Activated CD8-positive, alpha-beta T cell treated with anti-CD3 and anti-CD28 coated beads for 36 hours (primary cell): ENCODE results near the gene DOCK6. TPM values are rescaled to one million over a fixed set of nuclear protein-coding genes. Genes with fewer than 3 reads are reported as not detected.

Experiments used
- ATAC-seq: fragments of 200-7000 bp; cut with Tn5 transposase; one replicate; pipeline ENCODE4 v1.10.0; 2021; ENCODE audit warnings: mild to moderate bottlenecking, moderate library complexity
- CTCF ChIA-PET: fragments of 350-600 bp; sonication (Branson Sonifier 250); formaldehyde crosslinking; loops from one replicate; lab custom pipeline; 2021; ENCODE audit warnings: antibody characterized with exemption; lab: Charles Lee
- POLR2A ChIA-PET: fragments of 350-600 bp; sonication (Branson Sonifier 250); formaldehyde crosslinking; loops from one replicate; lab custom pipeline; 2021; ENCODE audit warnings: antibody characterized with exemption; lab: Charles Lee
- DNase-seq: peaks from one replicate; pipeline ENCODE4 v3.0.0-alpha.2; 2020
- H3K27ac Mint-ChIP-seq: one replicate; pipeline ENCODE4 v1.8.0; 2021; ENCODE audit warnings: mild to moderate bottlenecking, mixed read lengths
- H3K27me3 Mint-ChIP-seq: one replicate; pipeline ENCODE4 v1.8.0; 2021; ENCODE audit warnings: mixed read lengths
- H3K36me3 Mint-ChIP-seq: one replicate; pipeline ENCODE4 v1.8.0; 2021; ENCODE audit warnings: low read depth, mixed read lengths
- H3K4me1 Mint-ChIP-seq: one replicate; pipeline ENCODE4 v1.8.0; 2021; ENCODE audit warnings: low read depth, mixed read lengths
- H3K4me3 Mint-ChIP-seq: one replicate; pipeline ENCODE4 v1.8.0; 2021; ENCODE audit warnings: mild to moderate bottlenecking, moderate library complexity, mixed read lengths
- H3K9me3 Mint-ChIP-seq: one replicate; pipeline ENCODE4 v1.8.0; 2021; ENCODE audit warnings: mixed read lengths
- intact Hi-C: fragments of 100-400 bp; cut with micrococcal nuclease; formaldehyde crosslinking; loops from one replicate; pipeline ENCODE4 v1.10.0; 2022
- total RNA-seq, 2 experiments: library from RNA; stranded (reverse); gene quantifications; one replicate each; pipeline ENCODE4 v1.2.3, GENCODE V29; 2021
- TF ChIP-seq, protein P1 (sequence below): fragments of 200-600 bp; IDR thresholded peaks from one replicate; pipeline ENCODE4 v1.8.0; 2022; ENCODE audit warnings: antibody characterized with exemption, mild to moderate bottlenecking

DOCK6 gene
- total RNA-seq, 2 experiments from 2014 or later: 4.5 to 7.9 TPM

GRCh38 chr19:11169896-11170678 is 92.2 kb downstream of the DOCK6 start:
- TF ChIP-seq, protein P1, sequence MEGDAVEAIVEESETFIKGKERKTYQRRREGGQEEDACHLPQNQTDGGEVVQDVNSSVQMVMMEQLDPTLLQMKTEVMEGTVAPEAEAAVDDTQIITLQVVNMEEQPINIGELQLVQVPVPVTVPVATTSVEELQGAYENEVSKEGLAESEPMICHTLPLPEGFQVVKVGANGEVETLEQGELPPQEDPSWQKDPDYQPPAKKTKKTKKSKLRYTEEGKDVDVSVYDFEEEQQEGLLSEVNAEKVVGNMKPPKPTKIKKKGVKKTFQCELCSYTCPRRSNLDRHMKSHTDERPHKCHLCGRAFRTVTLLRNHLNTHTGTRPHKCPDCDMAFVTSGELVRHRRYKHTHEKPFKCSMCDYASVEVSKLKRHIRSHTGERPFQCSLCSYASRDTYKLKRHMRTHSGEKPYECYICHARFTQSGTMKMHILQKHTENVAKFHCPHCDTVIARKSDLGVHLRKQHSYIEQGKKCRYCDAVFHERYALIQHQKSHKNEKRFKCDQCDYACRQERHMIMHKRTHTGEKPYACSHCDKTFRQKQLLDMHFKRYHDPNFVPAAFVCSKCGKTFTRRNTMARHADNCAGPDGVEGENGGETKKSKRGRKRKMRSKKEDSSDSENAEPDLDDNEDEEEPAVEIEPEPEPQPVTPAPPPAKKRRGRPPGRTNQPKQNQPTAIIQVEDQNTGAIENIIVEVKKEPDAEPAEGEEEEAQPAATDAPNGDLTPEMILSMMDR: no peak
- no peak overlapping the region for H3K27ac Mint-ChIP-seq
- ATAC-seq (no peak), DNase-seq (no peak)
- H3K4me1 Mint-ChIP-seq: no peaks in the 10 kb centered on the region
- ChIA-PET CTCF (no interaction called here), POLR2A (no interaction called here)
- H3K9me3 Mint-ChIP-seq: no peaks in the 10 kb centered on the region
- no peaks in the 10 kb centered on the region for H3K36me3 Mint-ChIP-seq
- H3K4me3 Mint-ChIP-seq: no peak overlapping the region
- H3K27me3 Mint-ChIP-seq: no peaks in the 10 kb centered on the region
- intact Hi-C loops: no loop called here

DNA sequence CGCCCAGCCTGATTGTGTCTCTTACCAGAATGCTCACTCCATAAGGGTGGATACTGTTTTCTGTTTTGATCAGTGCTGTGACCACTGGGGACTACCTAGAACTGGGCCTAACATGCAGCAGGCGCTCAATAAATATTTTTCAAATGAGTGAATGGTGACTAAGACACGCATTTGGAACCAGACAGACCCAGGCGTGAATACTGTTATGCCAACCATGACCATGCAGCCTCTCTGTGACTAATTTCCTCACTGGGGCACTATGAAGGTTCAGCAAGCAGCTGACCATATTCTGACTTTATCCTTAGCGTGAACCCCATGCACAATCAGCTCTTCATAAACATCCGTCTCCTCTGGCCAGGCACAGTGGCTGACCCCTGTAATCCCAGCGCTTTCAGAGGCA is 93.8 kb downstream of the DOCK6 start:
- DNase-seq (no peak), ATAC-seq (no peak)
- TF ChIP-seq, protein P1: no peak
- Mint-ChIP-seq H3K9me3 (no peaks in the 10 kb centered on the region), H3K27ac (no peak overlapping the region), H3K27me3 (no peaks in the 10 kb centered on the region), H3K4me3 (no peak overlapping the region), H3K36me3 (no peaks in the 10 kb centered on the region), H3K4me1 (no peaks in the 10 kb centered on the region)
- intact Hi-C loops: no loop called here
- ChIA-PET POLR2A (interaction anchor here (0.6 to 0.8 kb wide), 2 partner anchors 30 to 63 kb away, joined by 3 to 4 read pairs; no protein-coding TSS in a partner anchor), CTCF (interaction anchor here (1.6 kb wide), 1 partner anchor 42 kb away, joined by 4 read pairs; no protein-coding TSS in a partner anchor)

DNA sequence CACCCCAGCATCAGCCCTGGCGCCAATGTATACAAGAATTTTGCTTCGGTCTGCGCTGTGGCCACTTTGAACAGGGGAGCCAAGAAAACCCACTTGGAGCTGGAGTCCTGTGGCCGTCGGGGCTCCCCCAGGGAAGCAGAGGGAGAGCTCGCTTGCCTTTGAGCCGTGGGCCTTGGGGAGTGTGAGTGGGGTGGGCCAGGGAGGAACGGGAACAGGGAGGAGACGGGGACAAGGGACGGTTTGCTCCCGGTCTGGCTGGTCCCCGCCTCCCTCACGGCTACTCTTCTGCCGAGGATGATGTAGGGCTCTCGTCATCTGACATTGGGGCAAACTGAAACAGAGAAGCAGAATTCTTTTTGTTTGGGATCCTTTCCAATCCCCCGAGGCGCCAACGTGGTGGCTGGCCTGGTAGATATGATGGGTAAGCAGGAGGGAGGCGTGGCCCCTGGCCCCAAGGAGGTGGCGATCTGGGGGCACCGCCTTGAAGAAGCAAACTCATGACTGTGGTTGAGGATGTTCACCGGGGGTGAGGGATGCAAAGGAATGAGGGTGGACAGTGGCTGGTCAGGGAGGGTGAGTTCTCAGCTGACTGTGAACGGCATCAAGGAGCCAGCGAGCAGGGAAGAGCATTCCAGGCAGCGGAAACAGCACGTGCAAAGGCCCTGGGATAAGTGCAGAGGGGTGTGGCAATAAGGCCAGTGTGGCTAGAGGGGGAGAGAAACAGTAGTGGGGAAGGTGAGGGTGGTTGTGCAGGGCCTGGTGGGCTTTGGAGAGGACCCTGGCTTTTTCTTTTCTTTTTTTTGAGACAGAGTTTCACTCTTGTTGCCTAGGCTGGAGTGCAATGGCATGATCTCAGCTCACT is 95.8 kb downstream of the DOCK6 start:
- Mint-ChIP-seq H3K27ac (no peak overlapping the region), H3K27me3 (no peaks in the 10 kb centered on the region), H3K4me1 (no peaks in the 10 kb centered on the region), H3K9me3 (no peaks in the 10 kb centered on the region), H3K4me3 (no peak overlapping the region), H3K36me3 (no peaks in the 10 kb centered on the region)
- ChIA-PET POLR2A (no interaction called here), CTCF (interaction anchor here (1.2 kb wide), 1 partner anchor 15 kb away, joined by 3 read pairs; no protein-coding TSS in a partner anchor)
- intact Hi-C loops: no loop called here
- ATAC-seq (no peak), DNase-seq (no peak)
- TF ChIP-seq, protein P1: no peak

DNA sequence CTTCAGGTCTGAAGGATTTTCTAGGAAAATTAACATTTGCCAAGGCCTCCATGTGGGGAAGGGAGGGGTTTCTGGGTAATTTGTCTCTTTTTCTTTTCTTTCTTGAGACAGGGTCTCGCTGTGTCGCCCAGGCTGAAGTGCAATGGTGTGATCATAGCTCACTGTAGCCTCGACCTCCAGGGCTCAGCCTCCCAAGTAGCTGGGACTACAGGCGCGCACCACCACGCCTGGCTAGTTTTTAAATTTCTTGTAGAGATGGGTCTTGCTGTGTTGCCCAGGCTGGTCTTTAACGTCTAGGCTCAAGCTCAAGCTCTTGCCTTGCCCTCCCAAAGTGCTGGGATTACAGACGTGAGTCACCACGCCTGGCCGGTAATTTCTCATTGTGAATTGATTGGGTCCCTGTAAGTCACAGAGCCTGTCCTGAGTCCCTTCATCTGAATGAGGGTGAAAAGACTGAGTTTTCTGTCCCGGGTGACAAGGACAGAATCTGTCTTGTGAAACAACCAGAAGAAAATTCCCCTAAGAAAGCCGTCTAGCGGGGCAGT is 96.8 kb downstream of the DOCK6 start:
- intact Hi-C loops: no loop called here
- Mint-ChIP-seq H3K4me3 (no peak overlapping the region), H3K27me3 (no peaks in the 10 kb centered on the region), H3K27ac (no peak overlapping the region), H3K4me1 (no peaks in the 10 kb centered on the region), H3K36me3 (no peaks in the 10 kb centered on the region), H3K9me3 (no peaks in the 10 kb centered on the region)
- DNase-seq (no peak), ATAC-seq (no peak)
- TF ChIP-seq, protein P1: no peak
- POLR2A ChIA-PET: no interaction called here
- CTCF ChIA-PET: no interaction called here
